Epidermal melanocyte (primary cell): Measurements from ENCODE around the gene PAPSS2.
"Not testable (repeated sequence)": the region's sequence is repeated elsewhere in the genome, so short reads cannot be mapped to it uniquely, and the experiment has no call there.

Experiments
- DNase-seq: peaks from one replicate; pipeline ENCODE4 v3.0.0; 2011; ENCODE audit warnings: low spot score; ENCODE audit not compliant: insufficient read length

The PAPSS2 gene

DNA sequence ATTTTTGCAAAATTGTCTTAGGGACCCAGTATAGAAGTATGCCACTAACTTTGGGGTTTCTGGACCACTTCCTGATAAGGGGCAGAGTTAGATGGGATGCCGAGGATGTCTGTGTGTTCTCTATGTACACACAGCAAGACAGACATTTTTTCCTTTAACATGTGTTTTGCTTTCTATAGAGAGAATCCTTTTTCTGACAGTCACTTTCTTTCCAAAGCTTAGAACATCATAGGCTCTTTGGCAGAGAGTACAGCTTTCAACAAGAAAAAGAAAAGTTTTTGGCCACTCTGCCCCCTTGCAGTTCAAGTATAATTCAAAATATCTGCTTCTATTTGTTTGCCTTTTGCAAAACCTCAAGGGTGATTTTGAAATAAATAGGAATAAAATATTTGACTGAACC is 44.1 kb downstream of the PAPSS2 start:
- no peak for DNase-seq

DNA sequence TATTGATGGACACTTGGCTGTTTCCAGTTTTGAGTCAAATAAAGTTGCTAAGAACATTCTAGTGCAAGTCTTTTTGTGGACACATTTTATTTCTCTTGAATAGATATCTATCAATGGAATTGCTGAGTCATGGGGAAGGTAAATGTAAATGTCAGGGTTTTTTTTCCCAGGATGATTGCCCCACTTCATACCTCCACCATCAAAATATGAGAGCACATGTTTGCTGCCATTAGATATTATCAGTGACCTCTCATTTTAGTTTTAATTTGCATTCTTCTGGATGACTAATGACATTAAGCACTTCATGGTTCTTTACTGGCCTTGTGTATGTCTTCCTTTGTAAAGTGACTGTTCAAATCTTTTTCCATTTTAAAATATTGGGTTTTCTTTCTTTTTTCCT is 45.7 kb downstream of the PAPSS2 start:
- no peak for DNase-seq

- no peak for DNase-seq
Measured at GRCh38 chr10:87706731-87707130, 47.1 kb downstream of the PAPSS2 start.

- DNase-seq = no peak
Measured at GRCh38 chr10:87707254-87707653, 47.6 kb downstream of the PAPSS2 start.

- DNase-seq = no peak
Measured at GRCh38 chr10:87712913-87713616, 53.4 kb downstream of the PAPSS2 start.

GRCh38 chr10:87713707-87714106 is 54.0 kb downstream of the PAPSS2 start:
- no peak for DNase-seq

DNA sequence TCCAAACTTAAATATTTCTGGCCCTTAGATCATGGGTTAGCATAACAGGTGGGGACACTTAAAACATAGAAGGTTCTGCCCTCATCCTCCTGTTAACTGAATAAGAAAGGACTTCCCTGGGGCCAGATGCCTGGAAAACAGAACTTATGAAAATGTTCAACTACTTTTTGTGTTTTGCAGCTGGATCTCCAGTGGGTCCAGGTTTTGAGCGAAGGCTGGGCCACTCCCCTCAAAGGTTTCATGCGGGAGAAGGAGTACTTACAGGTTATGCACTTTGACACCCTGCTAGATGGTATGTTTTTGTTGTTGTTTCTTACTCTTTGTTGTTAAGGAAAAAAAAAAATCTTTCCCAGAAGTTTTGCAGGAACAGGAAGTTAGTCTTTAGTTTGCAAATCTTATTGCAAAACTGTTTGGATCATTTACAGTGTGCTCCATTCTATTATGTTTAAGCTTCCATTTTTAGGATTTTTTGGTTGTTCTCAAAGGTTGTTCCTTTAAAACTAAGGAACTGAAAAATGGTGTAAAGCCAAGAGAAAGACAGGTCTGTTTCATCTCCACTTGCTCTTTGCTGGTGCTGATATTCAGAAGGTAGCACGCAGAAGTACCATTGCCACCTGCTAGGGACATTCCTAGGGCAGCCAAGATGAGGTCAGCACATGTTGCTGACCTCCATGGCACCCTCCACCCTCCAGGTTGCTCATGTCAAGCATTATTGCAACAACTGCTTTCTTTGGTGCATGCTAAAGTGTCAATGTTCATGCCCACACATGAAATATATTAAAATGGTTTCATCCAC is 56.1 kb downstream of the PAPSS2 start:
- no peak for DNase-seq

- DNase-seq = no peak
Measured at GRCh38 chr10:87716348-87716670, 56.6 kb downstream of the PAPSS2 start.

DNA sequence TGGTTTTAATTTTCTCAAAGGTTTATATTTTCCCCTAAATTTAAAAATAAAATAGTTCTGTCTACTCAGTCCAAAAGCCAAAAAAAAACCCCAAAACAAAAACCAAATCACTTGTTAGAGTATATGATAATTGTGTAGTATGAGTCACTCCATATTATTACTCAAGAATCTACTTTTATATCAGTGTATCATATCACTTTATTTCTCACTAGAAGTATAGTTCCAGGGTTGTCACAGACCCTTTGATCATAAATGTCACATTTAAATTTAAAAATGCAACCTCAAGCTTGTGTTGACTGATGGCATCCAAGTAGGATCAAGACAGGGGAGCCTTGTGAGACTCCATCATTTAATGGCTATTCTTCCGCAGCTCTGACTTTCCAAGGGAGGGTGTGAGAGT is 61.0 kb downstream of the PAPSS2 start:
- no peak for DNase-seq

GRCh38 chr10:87721781-87722180 is 62.1 kb downstream of the PAPSS2 start:
- no peak for DNase-seq

- no peak for DNase-seq
Measured at GRCh38 chr10:87722716-87723115, 63.0 kb downstream of the PAPSS2 start.

DNA sequence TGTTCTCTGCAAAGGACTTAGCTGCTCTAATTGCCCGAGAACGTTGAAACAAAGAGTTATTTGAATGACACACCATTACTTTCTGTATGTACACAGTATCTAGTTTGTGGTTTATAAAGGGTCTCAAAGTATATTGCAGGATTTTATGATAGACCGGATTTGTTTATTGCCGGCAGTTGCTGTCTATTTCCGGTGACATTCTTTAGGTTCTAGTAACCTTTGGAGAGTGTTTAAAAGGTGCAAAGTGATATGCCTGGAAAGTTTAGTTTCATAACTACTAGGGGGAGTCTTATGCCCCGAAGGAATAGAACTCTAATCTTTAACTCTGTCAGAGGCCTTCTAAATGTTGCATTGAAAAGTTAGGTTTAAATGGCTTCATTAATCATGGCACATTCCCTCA is 63.8 kb downstream of the PAPSS2 start:
- DNase-seq = peak; percentile 27

DNA sequence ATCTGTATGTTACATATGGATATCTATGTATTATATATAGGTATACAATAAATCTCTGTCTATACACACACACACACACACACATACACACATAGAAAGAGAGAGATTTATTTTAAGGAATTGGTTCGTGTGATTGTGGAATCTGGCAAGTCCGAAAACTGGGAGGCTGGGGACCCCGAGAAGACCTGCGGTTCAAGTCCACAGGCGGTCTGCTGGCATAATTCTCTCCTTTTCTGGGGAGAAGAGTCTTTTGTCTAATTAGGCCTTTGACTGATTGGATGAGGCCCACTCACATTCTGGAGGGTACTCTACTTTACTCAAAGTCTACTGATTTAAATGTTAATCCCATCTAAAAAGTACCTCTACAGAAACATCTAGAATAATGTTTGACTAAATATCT is 65.1 kb downstream of the PAPSS2 start:
- no peak for DNase-seq

DNA sequence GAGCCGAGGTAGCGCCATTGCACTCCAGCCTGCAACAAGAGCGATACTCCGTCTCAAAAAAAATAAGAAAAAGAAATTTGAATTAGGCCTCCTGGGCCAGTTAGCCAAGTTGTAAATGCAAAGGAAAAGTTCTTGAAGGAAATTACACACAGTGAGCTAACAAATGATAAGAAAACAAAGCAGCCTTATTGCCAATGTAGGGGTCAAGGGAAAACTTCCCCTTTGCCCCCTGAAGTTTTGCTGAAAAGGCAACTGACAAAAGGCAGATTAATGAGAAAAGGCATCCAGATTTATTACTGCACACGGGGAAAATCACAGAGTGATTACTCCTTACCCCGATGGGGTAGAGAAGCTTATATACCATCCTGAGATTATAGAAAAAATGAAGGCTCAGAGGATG is 70.3 kb downstream of the PAPSS2 start:
- DNase-seq = no peak

DNA sequence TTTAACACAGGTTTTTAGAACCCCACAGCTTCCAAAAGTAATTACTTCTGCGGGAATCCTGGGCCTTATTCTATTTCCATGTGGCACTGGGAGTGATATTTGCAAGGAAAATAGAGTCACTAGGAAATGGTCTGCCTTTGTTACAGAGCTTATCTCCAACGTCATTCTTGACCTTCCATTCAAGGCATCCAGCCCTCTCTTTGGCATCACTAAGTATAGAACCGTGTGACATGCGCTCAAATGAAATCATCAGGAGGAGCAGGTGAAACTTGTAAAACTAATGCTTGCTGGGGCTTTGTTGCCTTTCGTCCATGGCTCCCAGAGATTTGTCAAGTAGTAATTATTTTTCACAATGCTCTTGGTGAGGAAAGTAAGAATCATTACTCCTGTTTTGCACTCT is 73.4 kb downstream of the PAPSS2 start:
- no peak for DNase-seq

DNA sequence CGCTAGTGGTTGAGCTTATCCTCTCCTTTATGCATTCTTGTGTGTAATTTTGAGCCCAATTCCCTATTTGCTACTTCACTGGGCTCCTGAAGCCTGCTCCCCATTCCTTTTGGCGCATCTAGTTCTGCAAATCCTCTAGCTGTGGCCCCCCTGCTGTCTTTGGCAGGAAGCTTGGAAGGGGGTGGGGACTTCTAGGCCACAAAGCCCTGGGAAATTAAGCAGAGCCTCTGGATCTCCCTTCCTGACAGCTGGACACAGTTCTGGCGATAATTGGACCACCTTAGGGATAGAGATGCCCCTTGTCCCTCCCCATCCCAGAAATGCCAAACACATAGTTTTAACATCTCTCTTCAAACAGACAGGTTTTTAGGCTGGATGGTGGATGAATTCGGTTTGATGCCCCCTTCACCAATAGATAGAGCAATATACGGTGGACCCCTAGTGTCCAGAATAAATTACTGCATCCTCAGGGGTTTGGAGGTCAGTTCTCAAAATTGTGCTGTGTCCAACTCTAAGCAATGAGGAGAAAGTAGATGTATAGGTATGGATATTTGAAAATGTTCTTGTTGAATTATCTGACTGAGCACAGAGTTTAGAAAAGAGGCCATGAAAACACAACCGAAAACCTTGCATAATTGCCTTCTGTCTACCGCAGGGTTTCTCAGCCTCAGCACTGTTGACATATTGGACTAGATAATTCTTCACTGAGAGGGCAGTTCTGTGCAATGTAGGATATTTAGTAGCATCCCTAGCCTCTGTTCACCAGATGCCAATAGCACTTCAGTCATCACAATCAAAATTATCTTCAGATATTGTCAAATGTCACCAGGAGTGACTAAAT is 75.5 kb downstream of the PAPSS2 start:
- DNase-seq = peak; percentile 57

- DNase-seq = not testable (repeated sequence)
Measured at GRCh38 chr10:87738253-87738652, 78.6 kb downstream of the PAPSS2 start.

DNA sequence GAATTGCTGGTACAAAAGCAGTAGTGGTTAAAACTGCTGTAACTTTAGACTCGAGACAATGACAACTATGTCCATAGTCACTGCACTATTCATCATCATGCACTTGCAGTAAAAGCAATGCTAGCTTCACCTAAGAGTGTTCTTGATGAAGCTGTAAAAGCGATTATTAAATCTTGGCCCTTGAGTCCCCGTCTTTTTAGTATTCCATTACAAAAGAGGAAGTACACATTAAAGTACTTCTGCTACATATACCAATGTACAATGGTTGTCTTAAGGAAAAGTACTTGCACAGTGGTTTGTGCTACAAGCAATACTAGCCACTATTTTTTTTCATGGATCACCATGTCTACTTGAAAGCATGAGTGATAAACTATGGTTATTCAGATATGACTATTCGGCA is 80.0 kb downstream of the PAPSS2 start:
- no peak for DNase-seq

GRCh38 chr10:87740254-87740655 is 80.6 kb downstream of the PAPSS2 start:
- no peak for DNase-seq

- DNase-seq = not testable (repeated sequence)
Measured at GRCh38 chr10:87742992-87743610, 83.4 kb downstream of the PAPSS2 start.

GRCh38 chr10:87744606-87745005 is 84.9 kb downstream of the PAPSS2 start:
- no peak for DNase-seq

DNA sequence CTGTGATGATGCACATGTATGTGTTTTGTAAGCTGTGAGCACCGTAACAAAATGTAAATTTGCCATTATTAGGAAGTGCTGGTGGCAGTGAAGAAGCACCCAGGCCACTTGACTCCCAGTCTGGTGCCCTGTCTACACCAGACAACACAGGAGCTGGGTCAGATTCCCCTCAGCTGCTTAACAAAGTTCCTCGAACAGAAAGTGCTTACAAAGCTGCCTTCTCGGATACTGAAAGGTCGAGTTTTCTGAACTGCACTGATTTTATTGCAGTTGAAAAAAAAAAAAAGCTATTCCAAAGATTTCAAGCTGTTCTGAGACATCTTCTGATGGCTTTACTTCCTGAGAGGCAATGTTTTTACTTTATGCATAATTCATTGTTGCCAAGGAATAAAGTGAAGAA is 87.2 kb downstream of the PAPSS2 start:
- no peak for DNase-seq
